HG03159 (cell line): ENCODE results near the gene CD38.

Experiments used
- ATAC-seq: cut with Tn5 transposase; IDR thresholded peaks from one replicate; pipeline ENCODE4 v1.9.1; 2021; ENCODE audit warnings: mild to moderate bottlenecking, moderate library complexity; ENCODE audit not compliant: unreplicated experiment

CD38 gene

DNA sequence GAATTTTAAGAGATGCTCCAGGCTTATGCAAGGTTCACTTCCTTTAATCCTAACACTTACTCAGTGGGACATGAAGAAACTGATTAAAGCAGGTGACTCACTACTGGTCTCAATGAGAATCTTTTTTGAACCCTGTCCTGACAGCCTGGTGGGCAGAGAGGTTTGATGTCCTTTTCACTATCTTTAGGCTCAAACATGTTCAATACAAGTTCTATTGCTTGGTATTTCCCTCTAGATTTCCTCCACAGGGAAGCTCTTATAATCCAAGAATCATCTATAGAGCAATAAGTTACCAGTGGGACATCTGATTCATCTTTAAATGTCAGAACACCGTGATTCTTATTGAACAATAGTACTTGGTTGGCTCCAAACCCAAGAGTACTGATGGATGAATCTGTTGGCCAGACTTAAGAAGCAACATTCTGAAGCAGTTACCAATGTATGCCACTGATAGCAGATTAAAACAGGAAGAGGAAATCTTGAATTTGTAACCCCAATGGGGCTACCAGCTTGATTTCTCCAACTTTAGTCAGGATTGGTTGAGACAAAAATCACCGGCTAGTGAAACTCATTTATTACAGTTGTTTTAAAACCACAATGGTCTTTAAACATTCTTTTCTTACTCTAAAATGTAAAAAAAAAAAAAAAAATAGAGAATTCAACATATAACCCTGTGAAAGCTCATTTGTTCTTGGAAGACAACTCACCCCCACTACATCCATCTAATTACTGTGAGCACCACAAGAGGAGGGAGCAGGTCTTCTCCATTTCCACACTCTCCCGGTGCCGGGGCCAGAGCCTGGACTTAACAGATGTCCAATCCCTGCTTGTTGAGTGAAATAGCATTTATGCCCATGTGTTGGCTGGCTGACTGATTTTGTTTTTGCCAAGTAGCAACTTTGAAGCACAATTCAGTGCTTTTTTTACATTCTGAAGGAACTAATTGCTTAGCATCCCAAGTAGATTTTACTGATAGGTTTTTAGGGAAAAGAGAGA lies 117.1 kb downstream of the CD38 start:
- ATAC-seq, result no peak

DNA sequence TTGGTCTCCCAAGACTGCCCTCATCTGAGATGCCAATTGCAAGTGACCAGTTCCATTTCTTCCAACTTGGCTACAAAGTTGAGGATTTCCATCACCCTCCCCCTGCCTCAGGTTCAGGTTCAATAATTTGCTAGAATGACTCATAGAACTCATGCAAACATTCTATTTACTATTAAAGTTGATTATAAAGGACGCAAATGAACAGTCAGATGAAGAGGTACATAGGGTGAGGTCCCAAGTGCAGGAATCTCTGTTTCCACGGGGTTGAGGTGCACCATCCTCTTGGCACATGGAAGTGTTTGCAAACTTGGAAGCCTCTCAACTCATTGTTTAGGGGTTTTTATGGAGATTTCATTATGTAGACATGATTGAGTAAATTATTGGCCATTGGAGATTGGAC lies 119.4 kb downstream of the CD38 start:
- no peak for ATAC-seq

DNA sequence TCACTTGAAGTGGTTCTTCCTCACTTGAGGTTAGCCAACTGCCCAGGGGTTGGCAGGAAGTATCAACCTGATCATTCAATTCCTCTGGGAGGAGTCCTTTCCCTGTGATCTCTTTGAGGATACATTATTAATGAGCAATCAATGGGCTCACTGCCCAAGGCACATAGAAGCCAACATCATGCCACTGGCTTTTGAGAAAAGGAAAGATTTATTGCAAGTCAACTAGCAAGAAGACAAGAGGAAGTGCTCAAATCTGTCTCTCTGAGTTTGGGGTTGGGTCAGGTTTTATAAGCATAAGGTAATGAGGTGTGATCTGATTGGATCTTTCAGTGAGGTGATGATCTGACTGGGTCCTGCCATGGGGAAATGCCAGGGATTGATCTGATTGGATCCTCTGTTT lies 120.8 kb downstream of the CD38 start:
- no peak for ATAC-seq

DNA sequence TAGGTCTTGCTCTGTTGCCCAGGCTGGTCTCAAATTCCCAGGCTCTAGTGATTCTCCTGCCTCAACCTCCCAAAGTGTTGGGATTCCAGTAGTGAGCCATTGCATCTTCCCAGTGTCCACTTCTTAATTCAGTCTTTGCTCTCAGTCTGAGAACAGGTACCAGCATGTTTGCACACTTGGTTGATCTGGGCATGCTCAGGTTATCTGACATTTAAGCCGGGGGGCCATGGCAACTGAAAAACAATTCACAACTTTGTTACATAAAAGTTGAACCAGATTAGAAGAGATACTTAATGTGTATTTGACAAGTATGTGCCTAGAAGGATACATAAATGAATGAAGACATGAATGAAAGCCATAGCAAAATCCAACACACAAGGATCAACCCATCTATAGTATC lies 121.4 kb downstream of the CD38 start:
- ATAC-seq, result no peak

DNA sequence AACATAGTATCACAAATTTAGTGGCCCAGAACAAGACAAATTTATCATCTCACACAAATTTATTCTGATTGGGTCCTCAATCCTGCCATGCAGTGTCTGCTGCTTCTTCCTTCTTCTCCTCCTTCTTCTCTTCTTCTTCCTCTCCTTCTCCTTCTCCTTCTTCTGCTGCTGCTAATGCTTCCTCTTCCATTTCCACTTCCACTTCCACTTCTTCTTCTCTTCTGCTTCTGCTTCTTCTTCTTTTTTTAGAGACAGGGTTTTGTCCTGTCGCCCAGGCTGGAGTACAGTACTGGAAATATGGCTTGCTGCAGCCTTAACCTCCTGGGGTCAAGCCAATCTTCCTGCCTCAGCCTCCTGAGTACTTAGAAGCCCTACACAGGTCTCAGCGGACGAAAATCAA lies 122.9 kb downstream of the CD38 start:
- no peak for ATAC-seq

DNA sequence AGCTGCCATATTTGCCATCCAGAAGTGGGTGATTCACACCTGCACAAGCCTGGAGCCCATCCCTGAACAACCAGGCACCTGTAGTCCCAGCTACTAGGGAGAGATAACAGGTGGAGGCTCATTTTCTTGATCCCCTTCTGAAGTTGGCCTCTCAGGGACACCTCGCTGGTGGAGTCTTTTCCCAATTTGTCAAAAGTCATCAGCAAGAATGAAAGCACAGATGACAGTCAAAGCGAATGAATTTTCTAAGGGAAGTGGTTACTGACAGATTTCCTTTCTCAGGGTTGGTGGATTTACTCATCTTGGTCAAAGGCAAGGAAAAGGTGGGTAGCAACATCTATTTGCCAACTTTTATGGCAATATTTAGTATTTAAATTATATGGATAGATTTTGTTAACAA lies 123.9 kb downstream of the CD38 start:
- no peak for ATAC-seq

DNA sequence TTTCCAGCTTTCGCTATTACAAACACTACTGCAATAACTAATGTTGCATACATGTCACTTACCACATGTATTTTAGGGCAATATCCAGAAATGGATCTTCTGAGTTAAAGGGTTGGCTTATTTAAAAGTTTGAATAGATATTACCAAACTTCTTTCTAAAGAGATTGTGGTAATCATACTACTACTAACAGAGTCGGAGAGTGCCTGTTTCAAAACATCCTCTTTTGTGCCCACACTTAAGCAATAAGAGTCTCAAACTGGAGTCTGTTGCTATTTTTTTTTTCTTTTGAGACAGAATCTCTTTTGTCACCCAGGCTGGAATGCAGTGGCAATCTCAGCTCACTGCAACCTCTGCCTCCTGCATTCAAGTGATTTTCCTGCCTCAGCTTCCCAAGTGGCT lies 124.6 kb downstream of the CD38 start:
- no peak for ATAC-seq
